Esophagus muscularis mucosa (tissue), 3 donors: ENCODE data around the gene PHACTR3.

Experiments used
- CTCF ChIP-seq, 3 experiments: fragments of 200-600 bp in 2 of 3; fragments of 450-650 bp in 1 of 3; sonication (generic) in 2 of 3; IDR thresholded peaks; one replicate each; pipeline ENCODE4 v1.5.1; 2017 to 2019; ENCODE audit warnings: antibody characterized with exemption in 3 of 3, mild to moderate bottlenecking in 2 of 3, moderate library complexity in 1 of 3
- POLR2A ChIP-seq: fragments of 450-650 bp; IDR thresholded peaks from one replicate; pipeline ENCODE4 v1.6.1; 2017; ENCODE audit warnings: antibody characterized with exemption, moderate library complexity, mild to moderate bottlenecking, low read depth

GRCh38 chr20:59708326-59708725 is 104.0 kb downstream of the PHACTR3 start:
- TF ChIP-seq CTCF (IDR thresholded peaks at IDR 0.05) (no peak), POLR2A (no peak)
